Right forelimb (tissue), 1 donor: ENCODE results near the gene CD14.
"Not testable (repeated sequence)": the region's sequence is repeated elsewhere in the genome, so short reads cannot be mapped to it uniquely, and the experiment has no call there.

Experiments used
- DNase-seq: peaks from one replicate; pipeline ENCODE4 v3.0.0-alpha.2; 2018

CD14 gene

DNA sequence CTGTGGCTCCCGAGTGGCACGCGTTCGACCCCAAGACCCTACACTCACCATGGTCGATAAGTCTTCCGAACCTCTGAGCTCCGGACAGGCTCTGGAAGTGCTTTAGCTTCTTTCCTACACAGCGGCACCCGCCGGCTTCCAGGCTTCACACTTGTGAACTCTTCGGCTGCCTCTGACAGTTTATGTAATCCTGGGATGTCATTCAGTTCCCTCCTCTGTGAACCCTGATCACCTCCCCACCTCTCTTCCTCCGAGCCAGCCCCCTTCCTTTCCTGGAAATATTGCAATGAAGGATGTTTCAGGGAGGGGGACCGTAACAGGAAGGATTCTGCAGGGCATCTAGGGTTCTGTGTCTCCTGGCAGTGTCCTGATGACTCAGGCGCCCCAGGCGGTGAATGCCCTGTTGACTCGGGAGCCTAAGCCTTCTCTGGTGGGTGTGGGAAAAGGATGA is at the start of gene CD14:
CD14 (minus strand) TSS at position 155 of the 451 bp plus-strand sequence; CDS start at position 51, 104 bp downstream.
- no peak for DNase-seq

DNA sequence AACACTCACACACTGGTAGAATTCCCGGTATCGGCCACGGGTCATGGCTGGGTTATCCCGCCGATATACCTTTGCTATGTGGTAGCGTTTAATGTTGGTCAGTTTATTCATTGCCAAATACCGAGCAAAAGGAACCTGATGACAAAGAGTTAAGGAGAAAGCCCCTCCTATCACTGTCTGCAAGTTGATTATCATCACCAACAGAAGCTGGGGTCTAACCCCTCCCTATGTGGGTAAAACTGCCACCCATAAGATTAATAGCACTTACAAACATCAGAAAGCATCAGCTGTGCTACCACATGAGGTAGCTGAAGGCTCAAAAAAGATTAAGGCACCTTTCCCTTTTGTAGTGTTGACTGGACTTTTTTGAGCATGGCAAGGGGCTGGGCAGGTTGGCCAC is 46.0 kb upstream of the CD14 start:
- DNase-seq = no peak

DNA sequence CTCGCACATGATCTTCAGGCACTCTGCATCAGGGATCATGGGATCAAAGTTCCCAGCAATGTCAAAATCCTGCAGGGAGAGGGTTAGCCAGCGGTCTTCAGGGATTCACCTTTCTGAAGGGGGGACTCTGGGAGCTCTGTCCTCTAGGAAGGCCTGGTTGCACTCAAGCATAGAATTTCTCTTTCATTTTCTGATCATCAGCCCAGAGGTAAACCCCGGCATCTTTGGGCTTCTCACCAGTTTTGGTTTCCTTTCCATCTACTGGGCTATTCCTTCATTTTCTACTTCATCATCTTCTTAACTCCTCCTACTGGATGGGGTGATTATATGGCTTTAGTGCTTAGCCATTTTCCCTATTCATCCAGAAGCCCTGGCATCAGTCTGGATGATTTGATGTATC is 45.0 kb upstream of the CD14 start:
- DNase-seq = no peak

DNA sequence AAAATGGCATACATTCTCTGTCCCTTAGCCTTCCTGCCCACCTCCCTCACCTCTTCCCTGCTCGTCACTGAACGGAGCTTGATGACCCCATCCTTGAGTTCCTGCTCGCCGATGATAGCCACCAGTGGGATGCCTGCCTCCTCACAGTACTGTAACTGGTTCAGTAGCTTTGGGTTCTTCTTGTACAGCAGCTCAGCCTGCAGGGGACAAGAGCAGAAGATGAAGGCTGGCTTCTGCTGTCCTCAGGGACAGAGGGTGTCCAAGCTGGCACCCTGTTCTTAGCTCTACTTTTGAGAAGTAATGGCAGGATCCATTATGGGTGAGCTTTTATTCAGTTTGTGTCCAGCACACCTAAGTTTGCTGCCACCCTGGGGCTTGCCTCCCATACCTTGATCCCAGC is 41.7 kb upstream of the CD14 start:
- DNase-seq = no peak

DNA sequence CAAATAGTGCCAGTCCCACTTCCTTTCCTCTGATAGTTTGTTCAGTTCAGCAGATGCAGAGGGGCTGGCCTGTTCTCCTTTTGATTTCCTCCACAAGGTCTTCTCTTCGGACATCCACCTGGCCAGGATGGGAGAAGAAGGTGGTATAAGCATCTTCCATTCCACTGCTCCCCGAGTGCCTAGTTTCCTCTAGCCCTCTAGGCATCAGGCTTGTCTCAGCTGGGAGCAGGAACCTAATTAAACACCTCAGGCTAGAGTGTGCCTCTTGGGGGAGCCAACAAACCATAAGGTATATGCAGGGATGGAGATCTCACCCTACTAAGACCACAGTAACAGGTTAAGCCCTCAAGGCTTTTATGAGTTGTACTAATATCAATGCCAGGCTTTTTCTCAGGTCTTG is 41.2 kb upstream of the CD14 start:
- no peak for DNase-seq

DNA sequence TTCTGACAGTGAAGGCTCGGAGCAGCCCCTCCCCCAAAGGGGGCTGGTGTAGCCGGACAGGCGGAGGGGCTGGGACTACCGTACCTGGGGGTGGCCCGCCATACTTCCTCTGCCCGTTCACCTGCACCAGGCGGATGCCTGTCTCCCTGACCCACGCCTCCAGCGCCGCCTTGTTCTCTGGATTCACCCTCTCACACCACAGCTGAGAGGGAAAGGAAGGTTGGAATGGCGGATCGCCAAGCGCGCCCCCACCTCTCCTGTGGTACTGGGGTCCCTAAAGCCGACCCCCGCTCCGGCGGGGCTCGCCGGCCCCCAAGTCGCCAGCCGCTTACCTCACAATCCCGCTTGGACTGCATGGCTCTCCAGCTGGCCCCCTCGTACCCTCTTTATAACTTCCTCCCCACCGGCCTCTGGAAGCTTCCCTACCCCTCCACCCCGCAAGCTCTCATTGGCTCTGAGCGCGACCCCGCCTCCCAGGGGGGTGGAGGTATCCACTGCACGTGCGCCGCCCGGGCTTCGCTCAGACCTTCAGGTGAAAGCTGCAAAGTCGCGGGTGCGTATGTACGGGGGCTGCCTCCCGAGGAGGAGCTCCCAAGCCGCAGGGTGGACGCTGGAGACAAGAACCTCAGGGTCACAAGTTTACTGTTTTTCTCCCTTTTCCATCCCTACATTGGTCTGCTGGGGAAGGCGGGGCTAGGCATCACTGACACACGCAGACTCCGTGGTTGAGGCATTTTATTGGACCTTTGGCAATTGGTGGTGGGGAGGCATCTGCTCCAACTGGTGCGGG is 40.4 kb upstream of the CD14 start, which contains the start of gene DND1:
DND1 (minus strand) TSS at position 390 of the 790 bp plus-strand sequence; CDS start at position 356, 34 bp downstream.
- no peak for DNase-seq

DNA sequence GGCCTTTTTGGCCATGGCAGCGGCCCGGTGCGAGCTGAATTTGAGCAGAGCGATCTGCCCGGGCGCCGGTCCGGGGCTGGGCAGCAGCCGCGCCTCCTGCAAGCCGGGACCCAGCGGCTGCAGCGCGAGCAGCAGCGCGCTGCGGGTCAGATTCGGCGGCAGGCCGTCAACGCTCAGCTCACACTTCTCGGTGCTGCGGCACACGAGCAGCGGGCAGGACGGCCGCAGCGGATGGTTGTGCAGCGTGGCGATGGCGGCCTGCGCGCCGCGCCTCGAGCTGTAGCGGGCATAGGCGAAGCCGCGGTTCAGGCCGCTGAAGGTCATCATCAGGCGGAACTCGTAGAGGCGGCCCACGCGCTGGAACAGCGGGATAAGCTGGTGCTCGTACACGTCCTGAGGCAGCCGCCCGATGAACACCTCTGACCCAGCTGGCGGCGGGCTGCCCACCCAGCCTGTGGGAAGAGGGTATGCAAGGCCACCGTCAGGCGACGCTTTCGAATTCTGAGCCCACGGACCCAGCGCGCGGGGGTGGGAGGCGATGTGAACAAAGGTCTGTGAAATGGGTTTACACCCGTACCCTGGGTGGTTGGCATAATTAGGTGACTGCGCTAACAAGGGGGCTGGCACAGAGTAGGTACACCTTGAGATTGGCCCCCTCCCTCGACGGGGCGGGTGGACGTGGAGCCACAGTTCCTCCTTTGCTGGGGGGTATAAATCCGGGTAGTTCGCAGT is 39.6 kb upstream of the CD14 start:
- DNase-seq = no peak

DNA sequence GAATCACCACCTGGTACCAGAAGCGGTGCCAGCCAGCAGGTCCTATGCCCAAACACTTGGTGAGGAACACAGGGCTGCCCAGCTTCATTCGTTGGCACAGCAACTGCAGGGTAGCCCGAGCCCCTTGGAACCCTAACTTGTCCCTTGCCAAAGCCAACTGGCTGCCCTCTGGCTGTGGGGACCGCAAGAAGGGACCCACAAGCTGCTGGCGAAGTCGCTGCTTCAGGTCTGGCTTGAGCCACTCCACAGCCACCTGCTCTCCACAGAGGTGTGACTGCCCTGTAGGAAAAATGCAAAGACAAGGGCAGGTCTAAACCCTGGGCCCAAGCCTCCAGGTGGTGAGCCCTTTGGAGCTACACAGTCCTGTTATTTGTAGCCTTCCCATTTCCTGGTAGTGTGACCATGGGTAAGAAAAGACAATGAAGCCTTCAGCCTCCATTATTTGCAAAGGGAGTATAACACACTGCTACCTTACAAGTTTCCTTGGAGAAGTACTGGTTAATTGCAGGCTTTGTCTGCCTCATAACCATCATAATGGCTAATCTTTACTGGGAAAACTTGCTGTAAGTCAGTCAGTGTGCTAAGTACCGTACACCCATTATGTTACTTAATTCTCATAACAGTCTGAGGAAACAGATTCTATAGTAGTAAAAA is 38.6 kb upstream of the CD14 start:
- no peak for DNase-seq

DNA sequence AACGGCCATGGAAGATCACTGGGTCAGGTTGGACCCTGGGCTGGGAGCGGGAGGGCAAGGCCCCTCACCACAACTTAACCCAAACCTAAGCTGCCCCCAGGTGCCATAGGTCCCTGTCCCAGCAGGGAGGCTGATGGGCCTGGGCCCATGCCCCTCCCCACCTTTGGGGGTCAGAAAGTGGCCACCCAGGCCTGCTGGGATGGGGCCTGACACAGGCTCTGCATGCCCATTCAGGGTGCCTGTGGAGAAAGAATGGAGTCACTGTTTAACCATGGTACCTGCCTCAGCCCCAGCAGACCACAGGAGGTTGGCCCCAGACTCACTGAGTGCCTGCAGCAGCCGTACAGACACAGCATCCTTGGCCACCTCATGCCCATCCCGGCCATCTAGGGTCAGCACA is 38.1 kb upstream of the CD14 start:
- DNase-seq = not testable (repeated sequence)

DNA sequence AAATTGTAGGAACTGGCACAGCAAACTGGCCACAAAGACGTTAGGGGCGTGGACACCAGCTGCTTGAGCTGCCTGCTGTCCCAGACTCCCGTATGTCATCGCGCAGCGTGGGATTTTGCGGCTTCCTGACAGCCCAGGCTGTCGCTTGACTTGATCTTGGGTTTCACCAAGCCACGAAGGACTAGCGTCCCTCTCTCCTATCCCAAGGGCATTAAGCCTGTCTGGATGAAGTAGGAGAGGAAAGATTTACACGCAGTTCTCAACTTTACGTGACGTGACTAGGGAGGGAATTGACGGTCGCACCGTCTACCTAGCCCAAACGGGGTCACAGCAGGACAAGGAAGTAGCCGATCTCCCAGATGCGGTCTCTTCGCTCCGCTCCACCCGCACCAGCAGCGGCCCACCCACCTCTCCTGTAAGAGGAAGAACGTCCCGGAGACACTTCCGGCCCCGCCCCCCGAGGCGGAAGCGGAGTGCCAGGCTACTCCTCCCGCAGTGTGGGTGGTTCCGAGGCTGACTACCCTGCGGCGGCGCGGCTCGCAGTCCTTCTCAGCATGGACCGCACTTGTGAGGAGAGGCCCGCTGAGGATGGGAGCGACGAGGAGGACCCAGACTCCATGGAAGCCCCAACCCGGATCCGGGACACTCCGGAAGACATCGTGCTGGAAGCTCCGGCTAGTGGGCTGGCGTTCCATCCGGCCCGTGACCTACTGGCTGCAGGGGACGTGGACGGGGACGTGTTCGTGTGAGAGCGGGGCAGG is 31.6 kb upstream of the CD14 start, which contains the start of gene WDR55:
WDR55 (plus strand) TSS at position 546 of the 761 bp plus-strand sequence; CDS start at position 555, 9 bp downstream.
- DNase-seq = peak; percentile 96

DNA sequence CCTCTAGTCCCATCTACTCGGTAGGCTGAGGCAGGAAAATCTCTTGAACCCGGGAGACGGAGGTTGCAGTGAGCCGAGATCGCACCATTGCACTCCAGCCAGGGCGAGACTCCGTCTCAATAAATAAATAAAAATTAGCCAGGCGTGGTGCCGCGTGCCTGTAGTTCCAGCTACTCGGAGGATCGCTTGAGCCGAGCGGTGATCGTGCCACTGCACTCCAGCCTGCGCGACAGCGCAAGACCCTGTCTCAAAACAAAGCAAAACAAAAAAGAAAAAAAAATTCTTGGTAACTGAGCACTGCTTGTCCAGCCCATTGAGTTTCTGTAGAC is 31.0 kb upstream of the CD14 start:
- no peak for DNase-seq

DNA sequence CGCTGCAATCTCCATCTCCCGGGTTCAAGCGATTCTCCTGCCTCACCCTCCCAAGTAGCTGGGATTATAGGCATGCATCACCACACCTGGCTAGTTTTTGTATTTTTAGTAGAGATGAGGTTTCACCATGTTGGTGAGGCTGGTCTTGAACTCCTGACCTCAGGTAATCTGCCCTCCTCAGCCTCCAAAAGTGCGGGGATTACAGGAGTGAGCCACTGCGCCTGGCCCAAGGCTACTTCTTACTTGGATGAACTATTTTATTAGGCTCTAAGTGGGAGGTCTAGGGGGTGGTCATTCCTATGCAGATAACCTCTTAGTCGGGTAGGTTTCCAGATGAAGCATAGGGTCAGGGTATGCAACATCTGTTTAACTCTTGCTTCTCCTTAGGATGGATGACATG is 27.4 kb upstream of the CD14 start:
- not testable (repeated sequence) for DNase-seq

DNA sequence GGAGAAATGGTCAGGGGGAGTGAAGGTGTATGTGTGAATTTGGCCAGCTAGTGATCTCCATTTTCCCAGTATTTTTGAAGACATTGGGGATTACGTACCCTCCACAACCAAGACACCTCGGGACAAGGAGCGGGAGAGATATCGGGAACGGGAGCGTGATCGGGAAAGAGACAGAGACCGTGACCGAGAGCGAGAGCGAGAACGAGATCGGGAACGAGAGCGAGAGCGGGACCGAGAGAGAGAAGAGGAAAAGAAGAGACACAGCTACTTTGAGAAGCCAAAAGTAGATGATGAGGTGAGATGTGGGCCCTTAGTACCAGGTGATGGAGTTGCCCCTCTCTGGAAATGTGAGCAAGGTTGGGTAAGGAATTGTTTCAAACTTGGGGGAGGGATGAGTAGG is 25.9 kb upstream of the CD14 start:
- no peak for DNase-seq

DNA sequence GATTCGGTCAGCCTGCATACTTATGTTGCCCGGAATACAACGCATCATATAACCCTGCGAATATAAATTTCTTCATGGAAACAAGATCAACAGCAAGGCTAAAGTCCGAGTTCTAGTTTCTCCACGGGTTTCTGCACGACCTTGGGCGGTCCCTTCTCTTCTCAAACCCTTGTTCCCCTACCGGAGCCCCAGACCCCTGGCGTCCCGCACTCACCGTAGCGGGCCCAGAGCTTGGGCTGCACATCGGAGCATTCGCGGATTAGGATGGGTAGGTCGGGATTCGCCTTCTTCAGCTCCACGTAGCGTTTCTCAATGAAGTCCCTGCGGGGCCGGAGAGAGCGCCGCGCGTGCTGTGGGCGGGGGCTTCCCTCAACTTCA is 14.1 kb upstream of the CD14 start:
- DNase-seq = no peak

DNA sequence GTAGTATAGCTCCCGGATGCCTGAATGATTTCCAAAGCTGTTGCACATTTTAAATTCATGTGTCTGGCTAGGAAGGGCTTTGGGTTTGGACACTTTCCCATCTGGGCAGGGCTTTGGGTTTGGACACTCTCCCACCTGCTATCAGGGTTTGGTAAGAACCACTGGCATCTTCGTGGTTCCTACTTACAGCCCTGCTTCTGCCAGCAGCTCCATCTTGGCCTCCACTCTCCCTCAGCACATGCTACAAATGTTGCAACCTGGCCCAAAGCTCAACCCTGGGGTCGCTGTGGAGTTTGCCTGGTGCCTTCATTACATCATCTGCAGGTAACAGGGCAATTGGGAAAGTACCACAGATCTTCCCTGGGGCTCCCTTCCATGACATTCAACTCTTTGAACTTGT is 9.7 kb upstream of the CD14 start:
- no peak for DNase-seq

DNA sequence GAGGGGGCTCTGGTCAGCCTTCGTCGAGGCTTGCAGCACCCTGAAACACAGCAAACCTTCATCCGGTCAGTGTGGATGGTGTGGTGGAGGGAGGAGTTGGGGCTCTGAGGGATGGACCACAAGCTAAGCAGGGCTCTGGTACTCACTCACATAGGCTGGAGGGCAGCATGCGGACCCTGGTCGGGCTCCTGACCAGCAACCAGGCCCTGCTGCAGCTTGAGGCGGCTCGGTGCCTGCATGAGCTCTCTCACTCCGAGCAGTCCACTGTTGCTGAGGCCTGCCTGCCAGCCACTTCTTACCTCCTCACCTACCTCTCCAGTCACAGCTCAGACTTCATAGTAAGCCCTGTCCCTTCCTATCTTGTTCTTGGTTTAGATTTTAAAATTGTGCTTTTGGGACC is 8.7 kb upstream of the CD14 start:
- no peak for DNase-seq

DNA sequence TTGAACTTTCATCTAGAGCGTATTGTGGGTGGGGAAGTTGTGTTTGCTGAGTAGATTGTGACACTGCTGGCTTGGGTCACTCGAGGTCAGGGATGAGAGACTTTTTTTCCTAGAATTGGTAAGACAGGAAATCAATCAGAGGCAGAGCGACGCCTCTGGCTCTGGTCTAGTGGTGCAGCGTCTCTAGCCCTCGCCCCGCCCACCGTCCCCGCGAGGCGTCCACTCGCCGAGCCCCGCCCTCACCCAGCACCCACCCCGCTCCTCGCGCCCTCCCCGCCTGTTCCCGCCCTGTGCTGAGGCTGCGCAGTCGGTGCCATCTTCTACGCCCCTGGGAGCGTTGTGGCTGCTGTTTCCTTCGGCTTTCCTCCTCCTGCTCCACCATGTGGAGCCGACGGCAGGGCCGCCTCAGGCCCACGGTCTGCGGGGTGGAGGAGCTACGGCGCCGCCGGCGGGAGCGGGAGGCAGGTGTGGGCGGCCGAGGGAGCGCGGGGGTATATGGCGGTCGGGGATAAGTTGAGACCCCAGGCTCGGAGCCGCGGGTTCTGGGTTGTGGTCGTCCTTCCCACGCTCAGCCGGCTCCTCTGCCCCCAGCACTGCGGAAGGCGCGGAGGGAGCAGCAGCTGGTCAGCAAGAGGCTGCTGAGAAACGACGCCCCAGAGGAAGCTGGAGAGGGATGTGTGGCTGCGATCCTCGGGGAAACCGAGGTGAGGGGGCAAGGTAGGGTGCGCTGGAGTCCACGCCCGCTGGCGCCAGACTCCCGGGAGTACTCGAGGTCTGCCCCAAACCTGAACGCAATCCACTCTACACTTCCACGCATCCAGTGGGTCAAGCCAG is 6.4 kb upstream of the CD14 start, which contains the start of gene TMCO6:
TMCO6 (plus strand) TSS at position 304 of the 834 bp plus-strand sequence; CDS start at position 381, 77 bp downstream.
- peak; percentile 96 for DNase-seq

DNA sequence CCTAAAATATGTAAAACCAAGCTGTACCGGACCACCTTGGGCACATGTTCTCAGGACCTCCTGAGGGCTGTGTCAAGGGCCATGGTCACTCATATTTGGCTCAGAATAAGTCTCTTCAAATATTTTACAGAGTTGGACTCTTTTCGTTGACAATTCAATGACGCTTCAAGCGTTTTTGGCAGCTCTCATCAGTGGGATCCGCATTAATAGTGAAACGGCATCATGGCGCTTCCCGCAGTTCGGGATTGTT is 5.8 kb upstream of the CD14 start:
- DNase-seq = not testable (repeated sequence)

DNA sequence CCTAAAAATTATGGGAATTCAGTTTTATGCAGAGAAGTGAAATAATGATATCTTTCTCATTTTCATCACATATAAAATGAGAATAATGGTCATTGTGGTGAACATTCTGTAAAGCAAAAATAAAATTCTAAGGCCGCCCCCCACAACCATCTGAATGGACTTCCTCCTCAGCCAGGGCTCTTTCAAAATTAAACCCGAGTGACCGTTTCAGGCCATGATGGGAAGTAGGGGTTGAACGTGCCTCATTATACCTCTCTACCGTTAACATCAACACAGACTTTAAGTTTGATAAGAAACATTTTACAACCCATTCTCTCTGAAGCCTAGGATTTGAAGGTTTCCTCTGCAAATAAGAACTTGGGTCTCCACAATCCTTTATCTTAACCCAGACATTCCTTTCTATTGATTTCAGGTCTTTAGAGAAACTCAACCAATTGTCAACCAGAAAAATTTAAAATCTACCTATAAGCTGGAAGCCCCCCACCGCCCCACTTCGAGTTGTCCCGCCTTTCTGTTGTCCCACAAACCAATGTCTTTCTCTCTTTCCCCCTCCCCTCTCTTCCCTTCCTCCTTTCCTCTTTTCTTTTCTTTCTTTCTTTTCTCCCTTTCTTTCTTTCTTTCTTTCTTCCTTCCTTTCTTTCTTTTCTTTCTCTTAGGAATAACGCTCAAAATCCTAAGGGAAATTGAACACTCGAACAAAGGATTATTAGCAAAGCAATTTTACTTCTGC is 4.6 kb upstream of the CD14 start:
- no peak for DNase-seq

DNA sequence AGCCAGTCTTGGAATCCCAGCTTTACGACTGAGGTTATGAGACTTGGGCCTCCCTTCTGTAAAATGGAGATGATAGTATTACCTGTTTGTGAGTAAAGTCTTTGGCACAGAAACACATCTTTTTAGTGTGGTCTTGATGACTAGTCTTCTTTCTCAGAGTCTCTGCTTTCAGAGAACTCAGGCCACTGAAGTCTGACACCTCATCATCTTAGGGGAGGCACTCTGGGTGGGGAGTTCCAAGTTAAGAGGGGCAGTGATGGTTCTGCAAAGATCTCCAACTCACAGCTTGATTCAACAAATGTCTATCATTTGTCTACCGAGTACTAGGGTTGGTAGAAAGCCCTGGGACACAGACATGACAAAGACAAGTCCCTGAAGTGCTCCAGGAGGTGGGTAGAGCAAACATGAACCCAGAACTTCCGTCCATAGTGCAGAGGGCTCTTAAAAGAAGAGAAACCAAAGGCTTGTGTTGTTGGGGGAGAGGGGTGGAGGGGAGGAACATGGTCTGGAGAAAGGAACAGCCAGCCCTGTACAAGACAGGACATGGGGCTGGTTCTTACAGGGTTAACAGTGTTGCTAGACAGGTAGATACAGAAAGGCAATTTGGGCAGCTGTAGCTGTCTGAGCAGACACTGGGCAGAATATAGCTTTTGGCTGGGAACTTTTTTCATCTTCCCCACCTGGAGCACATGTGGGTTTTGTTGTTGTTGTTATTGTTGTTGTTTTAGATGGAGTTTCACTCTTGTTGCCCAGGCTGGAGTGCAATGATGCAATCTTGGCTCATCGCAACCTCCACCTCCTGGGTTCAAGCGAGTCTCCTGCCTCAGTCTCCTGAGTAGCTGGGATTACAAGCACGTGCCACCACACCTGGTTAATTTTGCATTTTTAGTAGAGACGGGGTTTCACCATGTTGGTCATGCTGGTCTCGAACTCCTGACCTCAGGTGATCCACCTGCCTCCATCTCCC is 2.6 kb upstream of the CD14 start:
- no peak for DNase-seq
